ENCODE measurements around the gene PILRB. TPM values are rescaled to one million over a fixed set of nuclear protein-coding genes. Genes with fewer than 3 reads are reported as not detected.

The PILRB gene
- total and polyA plus RNA-seq, 2 of the 13 experiments (the other 11 are each of a cell fraction or from before 2014, with no cell fraction given), result 16.6 to 33.8 TPM

DNA sequence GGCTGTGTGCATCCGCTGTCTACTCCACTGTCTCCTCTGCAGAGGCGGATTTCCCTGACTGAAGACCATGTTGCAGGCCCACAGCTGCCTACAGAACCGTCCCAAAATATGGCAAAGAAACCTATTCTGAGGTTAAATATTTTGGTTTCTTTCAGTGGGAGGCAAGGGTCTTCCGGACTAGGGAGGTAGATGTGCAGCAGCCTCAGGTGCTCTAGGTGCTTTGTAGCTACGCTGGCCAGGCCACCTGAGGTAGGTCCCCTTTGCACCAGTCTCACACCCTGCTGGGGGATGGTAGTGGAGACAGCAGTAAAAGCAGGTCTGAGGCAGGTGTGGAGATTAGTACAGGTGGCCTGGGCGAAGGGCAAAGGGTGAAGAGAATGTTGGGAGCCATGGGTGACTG lies 8.2 kb upstream of the PILRB start:
- 100% methylated on average over 5 of the region's 6 CpGs for WGBS (ENCODE audit: low lambda C conversion rate)
- intact Hi-C loops (cut with micrococcal nuclease; ENCODE audit: unreplicated experiment), result loop anchor here (10.0 kb wide), 1 partner anchor 105 kb away; no protein-coding TSS in a partner anchor
- in situ Hi-C loops (cut with HindIII; ENCODE audit: extremely low pct_ligation_motif_present, low pct_unique_long_range_greater_than_20kb), result no loop called here

DNA sequence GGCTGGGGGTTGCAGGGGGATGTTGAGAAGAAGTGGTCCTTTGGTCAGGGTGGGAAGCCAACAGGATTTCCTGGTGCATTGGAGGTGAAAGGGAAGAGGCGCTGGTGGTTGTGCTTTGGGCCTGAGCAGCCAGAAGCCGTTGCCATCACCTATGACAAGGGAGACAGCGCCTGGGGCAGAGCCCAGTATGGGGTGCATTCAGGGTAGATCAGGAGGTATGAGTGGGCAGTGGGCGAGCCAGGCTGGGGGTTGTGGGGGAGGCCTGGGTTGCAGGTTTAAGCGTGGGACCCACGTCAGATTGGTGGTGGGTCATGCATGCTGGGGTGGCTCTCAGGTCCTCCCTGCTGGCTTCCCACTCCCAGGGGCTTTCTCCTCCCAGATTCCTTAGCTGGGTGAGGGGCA lies 6.3 kb upstream of the PILRB start:
- no peak for FAIRE-seq
- WGBS (ENCODE audit: low lambda C conversion rate), result 92% methylated on average over 6 of the region's 6 CpGs
- TF ChIP-seq MTF2 (CRISPR knock-in tag; IDR thresholded peaks at IDR 0.05; ENCODE audit: borderline replicate concordance) (no peak), ZNF784 (CRISPR knock-in tag; IDR thresholded peaks at IDR 0.05; ENCODE audit: borderline replicate concordance) (no peak), MAF1 (CRISPR knock-in tag; IDR thresholded peaks at IDR 0.05; ENCODE audit: borderline replicate concordance) (no peak), ZNF207 (IDR thresholded peaks at IDR 0.05; ENCODE audit: borderline replicate concordance) (no peak), ZBTB10 (CRISPR knock-in tag; IDR thresholded peaks at IDR 0.05; ENCODE audit: borderline replicate concordance) (no peak), FIP1L1 (IDR thresholded peaks at IDR 0.05; ENCODE audit: borderline replicate concordance, insufficient read depth, low read depth, low read length) (no peak)
- TF ChIP-seq, protein P1, sequence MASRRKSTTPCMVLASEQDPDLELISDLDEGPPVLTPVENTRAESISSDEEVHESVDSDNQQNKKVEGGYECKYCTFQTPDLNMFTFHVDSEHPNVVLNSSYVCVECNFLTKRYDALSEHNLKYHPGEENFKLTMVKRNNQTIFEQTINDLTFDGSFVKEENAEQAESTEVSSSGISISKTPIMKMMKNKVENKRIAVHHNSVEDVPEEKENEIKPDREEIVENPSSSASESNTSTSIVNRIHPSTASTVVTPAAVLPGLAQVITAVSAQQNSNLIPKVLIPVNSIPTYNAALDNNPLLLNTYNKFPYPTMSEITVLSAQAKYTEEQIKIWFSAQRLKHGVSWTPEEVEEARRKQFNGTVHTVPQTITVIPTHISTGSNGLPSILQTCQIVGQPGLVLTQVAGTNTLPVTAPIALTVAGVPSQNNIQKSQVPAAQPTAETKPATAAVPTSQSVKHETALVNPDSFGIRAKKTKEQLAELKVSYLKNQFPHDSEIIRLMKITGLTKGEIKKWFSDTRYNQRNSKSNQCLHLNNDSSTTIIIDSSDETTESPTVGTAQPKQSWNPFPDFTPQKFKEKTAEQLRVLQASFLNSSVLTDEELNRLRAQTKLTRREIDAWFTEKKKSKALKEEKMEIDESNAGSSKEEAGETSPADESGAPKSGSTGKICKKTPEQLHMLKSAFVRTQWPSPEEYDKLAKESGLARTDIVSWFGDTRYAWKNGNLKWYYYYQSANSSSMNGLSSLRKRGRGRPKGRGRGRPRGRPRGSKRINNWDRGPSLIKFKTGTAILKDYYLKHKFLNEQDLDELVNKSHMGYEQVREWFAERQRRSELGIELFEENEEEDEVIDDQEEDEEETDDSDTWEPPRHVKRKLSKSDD (CRISPR knock-in tag; IDR thresholded peaks at IDR 0.05; ENCODE audit: low read depth), result no peak

More for the DNA sequence above, 8.2 kb upstream of the PILRB start:
- H3K4me2 ChIP-seq (ENCODE audit: low read depth, low read length), result no peak overlapping the region
- no peak overlapping the region for H3K27ac ChIP-seq (ENCODE audit: extremely low read length, insufficient read depth, low read length)
- no TSS peak for BruUV-seq (replicated peaks)
- no peak overlapping the region for H3K9ac ChIP-seq (ENCODE audit: insufficient read depth, low read depth, low read length)
- no peak overlapping the region for H3K4me3 ChIP-seq (replicated peaks in 1 of 3; ENCODE audit: insufficient read depth in 1 of 3, low read depth in 2 of 3, low read length in 3 of 3)
- FAIRE-seq, result no peak
- 0 out of 2 replicates have a peak, but pooled peaks cover 5% of the 10 kb centered on the region for H4K20me1 ChIP-seq (ENCODE audit: insufficient read depth, low read length)
- no peaks in the 10 kb centered on the region for H3K79me2 ChIP-seq (ENCODE audit: insufficient read depth, low read length)
- ATAC-seq, result no peak
- CTCF ChIA-PET (ENCODE audit: low intra/inter-chr PET ratio, low total read pairs), result no interaction called here
- TF ChIP-seq, protein P2, sequence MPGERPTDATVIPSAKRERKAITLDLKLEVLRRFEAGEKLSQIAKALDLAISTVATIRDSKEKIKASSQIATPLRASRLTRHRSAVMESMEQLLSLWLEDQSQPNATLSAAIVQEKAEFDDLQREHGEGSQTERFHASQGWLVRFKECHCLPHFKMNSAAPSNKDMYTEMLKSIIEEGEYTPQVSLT (CRISPR knock-in tag; IDR thresholded peaks at IDR 0.05; ENCODE audit: borderline replicate concordance, low read depth), result no peak
- peak; percentile 65 for TF ChIP-seq RBM22 (optimal IDR thresholded peaks at IDR 0.05; ENCODE audit: low read length)
- H3K27me3 ChIP-seq (ENCODE audit: control insufficient read depth in 1 of 2, insufficient read depth in 2 of 2, low read length in 2 of 2), result no peaks in the 10 kb centered on the region; a peak in 1 of 5 replicates
- H3K9me3 ChIP-seq (ENCODE audit: low read length), result no peaks in the 10 kb centered on the region
- H3K4me1 ChIP-seq (ENCODE audit: insufficient read depth, low read length), result peaks cover 3% of the 10 kb centered on the region
- no peak for DNase-seq (ENCODE audit: low spot score)
- POLR2A ChIA-PET, result no interaction called here
- peaks cover 36 to 77% of the 10 kb centered on the region in 2 experiments for H3K36me3 ChIP-seq (replicated peaks in 1 of 2; ENCODE audit: control insufficient read depth in 1 of 2, insufficient read depth in 2 of 2, low read length in 2 of 2)
- no peak overlapping the region for H2AFZ ChIP-seq (ENCODE audit: low read length)

More for the DNA sequence above, 6.3 kb upstream of the PILRB start:
- Histone ChIP-seq H3K36me3 (replicated peaks in 1 of 2; ENCODE audit: control insufficient read depth in 1 of 2, insufficient read depth in 2 of 2, low read length in 2 of 2) (peaks cover 34 to 84% of the 10 kb centered on the region in 2 experiments), H4K20me1 (ENCODE audit: insufficient read depth, low read length) (no peaks in the 10 kb centered on the region), H3K9me3 (ENCODE audit: low read length) (no peaks in the 10 kb centered on the region), H3K79me2 (ENCODE audit: insufficient read depth, low read length) (no peaks in the 10 kb centered on the region), H2AFZ (ENCODE audit: low read length) (no peak overlapping the region), H3K4me1 (ENCODE audit: insufficient read depth, low read length) (no peaks in the 10 kb centered on the region), H3K27ac (ENCODE audit: extremely low read length, insufficient read depth, low read length) (no peak overlapping the region), H3K4me2 (ENCODE audit: low read depth, low read length) (no peak overlapping the region), H3K4me3 (replicated peaks in 1 of 3; ENCODE audit: insufficient read depth in 1 of 3, low read depth in 2 of 3, low read length in 3 of 3) (no peak overlapping the region), H3K27me3 (ENCODE audit: control insufficient read depth in 1 of 2, insufficient read depth in 2 of 2, low read length in 2 of 2) (no peaks in the 10 kb centered on the region; a peak in 1 of 5 replicates), H3K9ac (ENCODE audit: insufficient read depth, low read depth, low read length) (no peak overlapping the region)
- ChIA-PET CTCF (ENCODE audit: low intra/inter-chr PET ratio, low total read pairs) (no interaction called here), POLR2A (no interaction called here)
- ATAC-seq, result no peak
- BruUV-seq (replicated peaks), result no TSS peak
- in situ Hi-C loops (cut with HindIII; ENCODE audit: extremely low pct_ligation_motif_present, low pct_unique_long_range_greater_than_20kb), result no loop called here
- no peak for DNase-seq (ENCODE audit: low spot score)
- intact Hi-C loops (cut with micrococcal nuclease; ENCODE audit: unreplicated experiment), result no loop called here
